GF-D8 (cell line): ENCODE results near the gene CD96.
"Not testable (repeated sequence)": the region's sequence is repeated elsewhere in the genome, so short reads cannot be mapped to it uniquely, and the experiment has no call there.

ENCODE experiments used
- DNase-seq: peaks from one replicate; lab custom pipeline; 2025; lab: John Stamatoyannopoulos, UW

The CD96 gene

GRCh38 chr3:111541911-111542483 is at the start of gene CD96:
Gene CD96 (plus strand): TSS chr3:111542197. CDS start chr3:111542249, 52 bp downstream.
- DNase-seq, result peak; percentile 48

- DNase-seq, result no peak
These were observed 48.7 kb upstream of the CD96 start for GRCh38 chr3:111493276-111493675.

GRCh38 chr3:111496894-111497559 is 45.0 kb upstream of the CD96 start:
- DNase-seq, result no peak

GRCh38 chr3:111498022-111498421 is 44.0 kb upstream of the CD96 start:
- no peak for DNase-seq

GRCh38 chr3:111506435-111506834 is 35.6 kb upstream of the CD96 start:
- no peak for DNase-seq

- DNase-seq, result no peak
These were observed 32.7 kb upstream of the CD96 start for GRCh38 chr3:111509308-111509707.

GRCh38 chr3:111517801-111518200 is 24.2 kb upstream of the CD96 start:
- no peak for DNase-seq

GRCh38 chr3:111519178-111519855 is 22.7 kb upstream of the CD96 start:
- no peak for DNase-seq

GRCh38 chr3:111521891-111522290 is 20.1 kb upstream of the CD96 start:
- no peak for DNase-seq

GRCh38 chr3:111524486-111524885 is 17.5 kb upstream of the CD96 start:
- not testable (repeated sequence) for DNase-seq

GRCh38 chr3:111531446-111531845 is 10.6 kb upstream of the CD96 start:
- DNase-seq, result no peak

GRCh38 chr3:111534701-111535100 is 7.3 kb upstream of the CD96 start:
- no peak for DNase-seq

- no peak for DNase-seq
These were observed 3.9 kb upstream of the CD96 start for GRCh38 chr3:111538111-111538510.

- DNase-seq, result peak; percentile 53
These were observed 3.3 kb upstream of the CD96 start for GRCh38 chr3:111538681-111539083.

GRCh38 chr3:111539351-111540331 is 2.4 kb upstream of the CD96 start:
- DNase-seq, result peak; percentile 50

GRCh38 chr3:111541391-111541790 is 606 bp upstream of the CD96 start:
- no peak for DNase-seq

GRCh38 chr3:111542611-111543300 is 759 bp downstream of the CD96 start:
- no peak for DNase-seq

GRCh38 chr3:111545349-111545748 is 3.4 kb downstream of the CD96 start:
- DNase-seq, result no peak

GRCh38 chr3:111547631-111548030 is 5.6 kb downstream of the CD96 start:
- DNase-seq, result no peak

- no peak for DNase-seq
These were observed 6.1 kb downstream of the CD96 start for GRCh38 chr3:111548092-111548491.

- DNase-seq, result no peak
These were observed 6.8 kb downstream of the CD96 start for GRCh38 chr3:111548756-111549155.

GRCh38 chr3:111561902-111562301 is 19.9 kb downstream of the CD96 start:
- not testable (repeated sequence) for DNase-seq
